ENCODE measurements around the gene COL27A1. TPM values are rescaled to one million over a fixed set of nuclear protein-coding genes. Genes with fewer than 3 reads are reported as not detected.

COL27A1 gene
- total RNA-seq, 2 experiments from 2014 or later: 11.4 to 12.2 TPM

DNA sequence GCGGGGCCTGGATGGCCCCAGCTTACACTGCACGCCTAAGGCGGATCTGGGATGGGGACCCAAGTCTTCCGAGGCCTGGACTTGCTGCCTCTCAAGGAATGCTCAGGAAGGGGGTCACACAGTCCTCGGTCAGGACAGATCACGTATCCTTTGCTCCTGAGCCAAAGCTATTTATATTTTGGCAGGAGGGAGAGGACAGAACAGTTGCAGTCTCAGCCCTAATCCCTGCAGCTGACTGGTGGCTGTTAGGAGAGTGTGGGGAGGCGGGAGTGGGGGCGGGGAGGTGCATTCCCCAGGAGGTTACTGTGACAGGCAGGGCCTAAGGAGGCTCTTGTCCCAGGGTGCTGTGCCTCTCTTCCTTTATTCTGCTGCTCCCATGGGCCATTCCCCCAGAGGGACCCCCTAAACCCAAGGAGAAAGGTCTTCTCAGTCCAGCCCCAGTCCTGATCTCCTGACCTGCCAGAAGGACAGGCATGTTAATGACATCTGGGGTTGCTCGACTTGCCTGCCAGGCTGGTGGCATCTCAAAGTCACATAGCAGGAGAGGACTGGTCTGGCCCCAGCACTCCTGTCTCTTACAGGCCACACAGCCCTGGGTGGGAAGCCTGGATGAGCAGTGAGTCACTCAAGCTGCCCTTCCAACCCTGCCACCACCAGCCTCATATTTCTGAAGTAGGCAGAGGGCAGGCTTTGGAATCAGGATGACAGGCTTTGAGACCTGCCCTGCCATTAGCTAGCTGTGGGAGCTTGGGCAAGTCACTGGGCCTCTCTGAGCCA lies 51.9 kb downstream of the COL27A1 start:
- Mint-ChIP-seq H3K4me3 (no peak overlapping the region), H3K27me3 (no peaks in the 10 kb centered on the region), H3K4me1 (no peaks in the 10 kb centered on the region), H3K36me3 (no peaks in the 10 kb centered on the region), H3K27ac (no peak overlapping the region), H3K9me3 (no peaks in the 10 kb centered on the region)
- no peak for DNase-seq

- Mint-ChIP-seq H3K4me1 (no peaks in the 10 kb centered on the region), H3K36me3 (no peaks in the 10 kb centered on the region), H3K27me3 (no peaks in the 10 kb centered on the region), H3K4me3 (no peak overlapping the region), H3K9me3 (no peaks in the 10 kb centered on the region), H3K27ac (no peak overlapping the region)
- DNase-seq: no peak
These were observed 52.5 kb downstream of the COL27A1 start for GRCh38 chr9:114207845-114208244.

- H3K27me3 Mint-ChIP-seq: no peaks in the 10 kb centered on the region
- no peak overlapping the region for H3K27ac Mint-ChIP-seq
- H3K4me3 Mint-ChIP-seq: no peak overlapping the region
- no peaks in the 10 kb centered on the region for H3K9me3 Mint-ChIP-seq
- no peak for DNase-seq
- no peaks in the 10 kb centered on the region for H3K4me1 Mint-ChIP-seq
- no peaks in the 10 kb centered on the region for H3K36me3 Mint-ChIP-seq
These were observed 53.8 kb downstream of the COL27A1 start for GRCh38 chr9:114209151-114209550.

- H3K4me3 Mint-ChIP-seq: no peak overlapping the region
- H3K4me1 Mint-ChIP-seq: no peaks in the 10 kb centered on the region
- no peak for DNase-seq
- no peaks in the 10 kb centered on the region for H3K27me3 Mint-ChIP-seq
- H3K36me3 Mint-ChIP-seq: no peaks in the 10 kb centered on the region
- no peaks in the 10 kb centered on the region for H3K9me3 Mint-ChIP-seq
- H3K27ac Mint-ChIP-seq: no peak overlapping the region
These were observed 54.8 kb downstream of the COL27A1 start for GRCh38 chr9:114210136-114210535.

- DNase-seq: no peak
- Mint-ChIP-seq H3K9me3 (no peaks in the 10 kb centered on the region), H3K27ac (no peak overlapping the region), H3K36me3 (no peaks in the 10 kb centered on the region), H3K4me1 (no peaks in the 10 kb centered on the region), H3K4me3 (no peak overlapping the region), H3K27me3 (no peaks in the 10 kb centered on the region)
These were observed 55.4 kb downstream of the COL27A1 start for GRCh38 chr9:114210691-114211276.

- H3K9me3 Mint-ChIP-seq: no peaks in the 10 kb centered on the region
These were observed 57.5 kb downstream of the COL27A1 start for GRCh38 chr9:114212826-114213225.

GRCh38 chr9:114213566-114213965 lies 58.2 kb downstream of the COL27A1 start:
- Mint-ChIP-seq H3K4me1 (no peaks in the 10 kb centered on the region), H3K36me3 (no peaks in the 10 kb centered on the region), H3K27me3 (no peaks in the 10 kb centered on the region), H3K27ac (no peak overlapping the region), H3K9me3 (no peaks in the 10 kb centered on the region), H3K4me3 (no peak overlapping the region)
- DNase-seq: no peak

More at GRCh38 chr9:114212826-114213225, 57.5 kb downstream of the COL27A1 start:
- no peaks in the 10 kb centered on the region for H3K27me3 Mint-ChIP-seq
- H3K4me3 Mint-ChIP-seq: no peak overlapping the region
- no peaks in the 10 kb centered on the region for H3K4me1 Mint-ChIP-seq
- no peak overlapping the region for H3K27ac Mint-ChIP-seq
- no peak for DNase-seq
- no peaks in the 10 kb centered on the region for H3K36me3 Mint-ChIP-seq

DNA sequence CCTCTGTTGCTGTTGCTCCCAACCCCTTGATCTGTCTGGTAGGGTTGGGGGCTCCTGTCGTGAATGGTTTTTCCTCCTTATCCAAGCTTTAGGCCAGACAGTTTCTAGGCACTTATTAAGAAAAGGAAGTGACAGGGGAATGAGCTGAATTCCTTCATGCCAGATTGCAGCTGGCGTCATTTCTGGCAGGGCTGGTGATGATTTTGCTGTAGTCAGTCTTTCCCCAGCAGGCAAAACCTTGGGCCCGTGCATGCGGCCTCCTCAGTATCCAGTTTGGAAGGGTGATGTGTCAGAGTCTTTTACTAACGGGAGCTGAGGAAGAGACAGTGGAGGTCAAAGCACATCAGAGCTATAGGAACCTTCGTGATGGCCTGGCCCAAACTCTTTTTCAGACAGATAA lies 58.8 kb downstream of the COL27A1 start:
- H3K4me1 Mint-ChIP-seq: no peaks in the 10 kb centered on the region
- H3K27me3 Mint-ChIP-seq: no peaks in the 10 kb centered on the region
- no peaks in the 10 kb centered on the region for H3K36me3 Mint-ChIP-seq
- H3K9me3 Mint-ChIP-seq: no peaks in the 10 kb centered on the region
- no peak overlapping the region for H3K27ac Mint-ChIP-seq
- H3K4me3 Mint-ChIP-seq: no peak overlapping the region
- no peak for DNase-seq

GRCh38 chr9:114214686-114215414 lies 59.5 kb downstream of the COL27A1 start:
- Mint-ChIP-seq H3K36me3 (no peaks in the 10 kb centered on the region), H3K27me3 (no peaks in the 10 kb centered on the region), H3K9me3 (no peaks in the 10 kb centered on the region), H3K4me1 (no peaks in the 10 kb centered on the region), H3K4me3 (no peak overlapping the region), H3K27ac (no peak overlapping the region)
- no peak for DNase-seq

GRCh38 chr9:114216081-114216480 lies 60.7 kb downstream of the COL27A1 start:
- H3K36me3 Mint-ChIP-seq: no peaks in the 10 kb centered on the region
- H3K9me3 Mint-ChIP-seq: no peaks in the 10 kb centered on the region
- no peaks in the 10 kb centered on the region for H3K27me3 Mint-ChIP-seq

DNA sequence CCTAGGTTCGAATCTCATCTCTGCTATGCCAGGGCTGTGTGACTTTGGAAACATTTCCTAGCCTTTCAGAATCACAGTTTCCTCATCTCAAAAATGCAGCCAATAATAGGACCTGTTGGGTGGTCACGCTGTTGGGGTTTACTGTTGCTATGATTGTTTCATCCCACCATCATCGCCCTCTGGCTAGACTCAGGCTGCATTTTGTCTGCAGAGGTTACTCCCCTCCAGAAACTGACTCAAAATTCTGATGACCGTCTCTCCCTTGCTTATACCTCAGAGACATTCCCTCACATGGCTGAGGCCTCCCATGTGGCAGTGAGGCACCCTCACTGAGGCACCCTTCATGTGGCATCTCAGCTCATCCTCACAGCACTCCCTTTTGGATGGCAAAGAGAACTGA lies 61.6 kb downstream of the COL27A1 start:
- Mint-ChIP-seq H3K27ac (no peak overlapping the region), H3K9me3 (no peaks in the 10 kb centered on the region), H3K36me3 (no peaks in the 10 kb centered on the region), H3K4me3 (no peak overlapping the region), H3K4me1 (no peaks in the 10 kb centered on the region), H3K27me3 (no peaks in the 10 kb centered on the region)
- DNase-seq: no peak

More at GRCh38 chr9:114216081-114216480, 60.7 kb downstream of the COL27A1 start:
- DNase-seq: no peak
- H3K4me1 Mint-ChIP-seq: no peaks in the 10 kb centered on the region
- H3K4me3 Mint-ChIP-seq: no peak overlapping the region
- no peak overlapping the region for H3K27ac Mint-ChIP-seq

DNA sequence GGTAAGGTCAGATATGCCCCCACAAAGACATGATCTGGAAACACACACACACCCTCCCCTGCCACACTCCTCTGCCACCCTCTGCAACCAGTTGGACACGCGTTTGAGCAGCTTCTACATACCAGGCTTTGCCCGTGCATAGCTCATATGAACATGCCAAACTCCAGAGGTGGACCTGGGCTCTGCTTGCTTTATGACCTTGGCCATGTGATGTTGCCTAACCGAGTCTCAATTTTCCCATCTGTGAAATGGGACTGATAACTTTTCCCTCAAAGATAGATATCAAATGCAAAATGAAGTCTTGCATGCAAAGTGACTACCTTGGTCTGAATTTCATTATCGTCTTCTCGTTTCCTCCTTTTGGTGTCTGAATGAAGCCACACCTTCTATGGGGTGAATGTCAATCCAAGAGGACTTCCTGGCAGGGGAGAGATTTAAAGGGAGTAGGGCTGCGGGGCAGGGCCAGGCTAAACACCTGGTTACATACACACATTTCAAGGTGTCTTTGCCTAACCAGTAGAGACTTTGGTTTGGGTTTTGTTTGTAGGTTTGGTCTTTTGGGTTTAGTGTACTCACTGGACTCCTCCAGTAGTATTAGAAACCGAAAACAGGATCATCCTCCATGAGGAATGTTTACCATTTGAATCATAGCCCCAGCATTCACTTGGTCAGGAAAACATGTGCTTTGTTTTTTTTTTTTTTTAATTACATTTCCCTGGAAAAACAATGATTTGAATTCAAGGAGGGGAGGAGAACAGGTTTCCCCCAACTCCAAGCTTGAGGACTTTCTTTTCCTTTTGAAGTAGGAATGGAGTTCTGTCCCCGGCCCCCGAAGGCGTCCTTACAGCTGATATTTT lies 63.2 kb downstream of the COL27A1 start:
- H3K27me3 Mint-ChIP-seq: no peaks in the 10 kb centered on the region
- H3K36me3 Mint-ChIP-seq: no peaks in the 10 kb centered on the region
- H3K4me3 Mint-ChIP-seq: no peak overlapping the region
- no peak overlapping the region for H3K27ac Mint-ChIP-seq
- H3K9me3 Mint-ChIP-seq: no peaks in the 10 kb centered on the region
- no peaks in the 10 kb centered on the region for H3K4me1 Mint-ChIP-seq
- DNase-seq: no peak

- Mint-ChIP-seq H3K4me3 (no peak overlapping the region), H3K27me3 (no peaks in the 10 kb centered on the region), H3K9me3 (no peaks in the 10 kb centered on the region), H3K4me1 (no peaks in the 10 kb centered on the region), H3K36me3 (no peaks in the 10 kb centered on the region), H3K27ac (no peak overlapping the region)
- no peak for DNase-seq
These were observed 64.8 kb downstream of the COL27A1 start for GRCh38 chr9:114220061-114220541.

DNA sequence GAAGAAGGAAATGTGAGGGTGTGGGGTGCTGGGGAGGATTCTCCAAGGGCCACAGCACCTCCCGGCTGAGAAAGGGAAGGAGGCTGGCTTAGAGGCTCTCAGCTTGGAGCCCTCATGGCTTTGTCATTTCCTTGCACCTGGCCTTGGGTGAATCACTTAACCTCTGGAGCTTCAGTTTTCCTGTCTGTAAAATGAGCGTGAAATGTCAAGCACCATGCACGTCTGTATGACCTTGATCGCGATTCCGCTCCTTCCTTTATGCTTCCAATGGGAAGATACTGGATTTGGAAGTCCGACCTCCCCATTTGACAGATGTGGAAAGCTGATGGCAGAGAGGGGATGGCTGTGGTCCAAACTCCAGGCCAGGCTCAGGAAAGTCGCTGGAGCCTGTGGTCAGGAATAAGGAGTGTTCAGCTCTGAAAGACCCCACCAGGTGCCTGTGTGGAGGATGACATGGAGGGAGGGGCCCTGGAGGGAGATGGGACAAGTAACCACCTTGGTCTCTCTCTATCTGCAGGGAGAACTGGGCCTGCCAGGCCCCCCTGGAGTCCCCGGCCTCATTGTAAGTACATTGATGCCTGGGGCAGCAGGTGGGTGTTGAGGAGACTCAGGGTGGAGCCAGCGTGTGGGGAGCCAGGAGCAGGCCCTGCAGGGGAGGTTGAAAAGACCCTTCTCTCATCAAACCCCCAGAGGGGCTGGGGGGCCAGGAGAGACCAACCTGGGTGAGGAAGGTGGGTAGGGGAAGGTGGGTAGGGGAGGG lies 66.5 kb downstream of the COL27A1 start:
- H3K4me1 Mint-ChIP-seq: no peaks in the 10 kb centered on the region
- H3K9me3 Mint-ChIP-seq: no peaks in the 10 kb centered on the region
- H3K4me3 Mint-ChIP-seq: no peak overlapping the region
- no peak for DNase-seq
- no peak overlapping the region for H3K27ac Mint-ChIP-seq
- no peaks in the 10 kb centered on the region for H3K36me3 Mint-ChIP-seq
- H3K27me3 Mint-ChIP-seq: no peaks in the 10 kb centered on the region
